C4-2B (cell line): Measurements from ENCODE around the gene HIPK1.

Experiments
- ZFX ChIP-seq: fragments of 450-650 bp; IDR thresholded peaks from 2 replicates; pipeline ENCODE4 v1.6.1; 2017
- TF ChIP-seq, protein P1 (sequence below): fragments of 450-650 bp; conservative IDR thresholded peaks from 2 replicates; pipeline ENCODE4 v1.5.1; 2017; ENCODE audit warnings: mild to moderate bottlenecking

DNA sequence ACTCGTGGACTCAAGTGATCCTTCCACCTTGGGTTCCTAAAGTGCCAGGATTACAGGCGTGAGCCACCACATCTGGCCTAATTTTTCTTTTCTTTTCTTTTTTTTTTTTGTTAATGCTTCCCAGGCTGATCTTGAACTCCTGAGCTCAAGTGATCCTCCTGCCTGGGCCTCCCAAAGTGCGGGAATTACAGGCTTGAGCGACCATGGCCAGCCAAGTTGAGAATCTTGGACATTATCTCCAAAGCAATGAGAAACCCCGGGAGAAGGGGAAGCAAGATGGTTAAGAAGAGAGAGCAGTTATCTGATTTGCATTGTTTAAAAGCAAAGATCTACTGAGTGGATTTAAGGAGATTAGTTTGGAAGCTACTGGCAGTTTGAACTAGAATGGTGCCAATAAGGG is 9.1 kb downstream of the HIPK1 start:
- TF ChIP-seq, protein P1, sequence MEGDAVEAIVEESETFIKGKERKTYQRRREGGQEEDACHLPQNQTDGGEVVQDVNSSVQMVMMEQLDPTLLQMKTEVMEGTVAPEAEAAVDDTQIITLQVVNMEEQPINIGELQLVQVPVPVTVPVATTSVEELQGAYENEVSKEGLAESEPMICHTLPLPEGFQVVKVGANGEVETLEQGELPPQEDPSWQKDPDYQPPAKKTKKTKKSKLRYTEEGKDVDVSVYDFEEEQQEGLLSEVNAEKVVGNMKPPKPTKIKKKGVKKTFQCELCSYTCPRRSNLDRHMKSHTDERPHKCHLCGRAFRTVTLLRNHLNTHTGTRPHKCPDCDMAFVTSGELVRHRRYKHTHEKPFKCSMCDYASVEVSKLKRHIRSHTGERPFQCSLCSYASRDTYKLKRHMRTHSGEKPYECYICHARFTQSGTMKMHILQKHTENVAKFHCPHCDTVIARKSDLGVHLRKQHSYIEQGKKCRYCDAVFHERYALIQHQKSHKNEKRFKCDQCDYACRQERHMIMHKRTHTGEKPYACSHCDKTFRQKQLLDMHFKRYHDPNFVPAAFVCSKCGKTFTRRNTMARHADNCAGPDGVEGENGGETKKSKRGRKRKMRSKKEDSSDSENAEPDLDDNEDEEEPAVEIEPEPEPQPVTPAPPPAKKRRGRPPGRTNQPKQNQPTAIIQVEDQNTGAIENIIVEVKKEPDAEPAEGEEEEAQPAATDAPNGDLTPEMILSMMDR = no peak
- TF ChIP-seq ZFX = no peak
